Activated naive CD4-positive, alpha-beta T cell treated with anti-CD3 and anti-CD28 coated beads, Interleukin-2, amount 10 ng/mL, durations not matched to agents 7 days and 5 days (primary cell): ENCODE results near the gene LPIN1.
"Not testable (repeated sequence)": the region's sequence is repeated elsewhere in the genome, so short reads cannot be mapped to it uniquely, and the experiment has no call there.

Source experiments
- CTCF ChIA-PET: fragments of 350-600 bp; sonication (Branson Sonifier 250); formaldehyde crosslinking; loops from one replicate; lab custom pipeline; 2021; ENCODE audit warnings: antibody characterized with exemption; lab: Charles Lee
- DNase-seq: peaks from one replicate; pipeline ENCODE4 v3.0.0-alpha.2; 2020
- H3K27ac Mint-ChIP-seq: one replicate; pipeline ENCODE4 v1.8.0; 2021; ENCODE audit warnings: mild to moderate bottlenecking, moderate library complexity, mixed read lengths
- H3K27me3 Mint-ChIP-seq: one replicate; pipeline ENCODE4 v1.8.0; 2021; ENCODE audit warnings: mild to moderate bottlenecking, mixed read lengths
- H3K36me3 Mint-ChIP-seq: one replicate; pipeline ENCODE4 v1.8.0; 2021; ENCODE audit warnings: mixed read lengths
- H3K4me1 Mint-ChIP-seq: one replicate; pipeline ENCODE4 v1.8.0; 2021; ENCODE audit warnings: mixed read lengths
- H3K4me3 Mint-ChIP-seq: one replicate; pipeline ENCODE4 v1.8.0; 2021; ENCODE audit warnings: mild to moderate bottlenecking, moderate library complexity, mixed read lengths
- H3K9me3 Mint-ChIP-seq: one replicate; pipeline ENCODE4 v1.8.0; 2021; ENCODE audit warnings: mixed read lengths

LPIN1 gene

GRCh38 chr2:11829324-11829946, 83.0 kb downstream of the LPIN1 start:
- peaks cover 7% of the 10 kb centered on the region for H3K9me3 Mint-ChIP-seq
- peaks cover 63% of the 10 kb centered on the region for H3K4me1 Mint-ChIP-seq
- peaks cover 37% of the 10 kb centered on the region for H3K36me3 Mint-ChIP-seq
- peak overlapping the region; percentile 89 for H3K27ac Mint-ChIP-seq
- peak overlapping the region; percentile 74 for H3K4me3 Mint-ChIP-seq
- CTCF ChIA-PET: interaction anchor here (0.6 to 2.7 kb wide), 12 partner anchors 79 to 1178 kb away, joined by 3 to 11 read pairs (median 3); no protein-coding TSS in a partner anchor
- H3K27me3 Mint-ChIP-seq: peaks cover 25% of the 10 kb centered on the region
- peak; percentile 81 for DNase-seq

DNA sequence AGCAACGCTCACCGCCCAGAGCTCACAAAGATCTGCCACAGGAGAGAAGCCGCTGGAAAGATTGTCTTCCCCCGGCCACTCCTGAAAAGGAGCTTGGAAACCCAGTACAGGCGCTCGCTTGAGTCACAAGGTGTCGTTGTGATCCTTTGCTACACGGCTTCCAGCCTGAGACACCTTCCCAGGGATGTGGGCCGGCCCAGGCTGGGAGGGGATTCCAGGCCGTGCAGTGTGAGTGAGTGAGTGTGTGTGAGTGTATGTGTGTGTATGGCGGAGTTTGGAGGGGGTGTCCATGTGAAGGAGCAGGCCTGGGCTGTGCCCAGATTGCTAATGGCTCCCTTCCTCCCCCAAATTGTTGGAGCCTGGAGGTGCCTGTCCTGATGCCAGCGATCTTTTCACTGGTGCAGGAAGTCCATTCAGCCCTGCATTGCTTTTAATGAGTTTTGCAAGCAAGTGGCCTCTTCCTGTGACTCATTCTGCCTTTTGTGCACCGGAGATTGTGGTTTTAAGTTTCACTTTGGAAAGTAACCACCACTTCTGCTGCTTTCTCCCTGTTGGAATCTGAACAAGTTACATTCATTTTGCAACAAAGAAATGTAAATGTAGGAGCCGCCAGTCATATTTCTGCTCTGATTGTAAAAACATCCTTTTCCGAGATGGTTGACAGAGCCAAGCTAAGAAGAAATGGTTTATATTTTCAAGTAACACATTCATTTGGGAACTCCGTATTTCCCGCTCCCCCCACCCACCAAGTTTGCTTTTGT, 83.7 kb downstream of the LPIN1 start:
- peaks cover 31% of the 10 kb centered on the region for H3K36me3 Mint-ChIP-seq
- peak overlapping the region; percentile 74 for H3K4me3 Mint-ChIP-seq
- H3K4me1 Mint-ChIP-seq: peaks cover 63% of the 10 kb centered on the region
- CTCF ChIA-PET: interaction anchor here (0.6 to 2.7 kb wide), 8 partner anchors 79 to 1177 kb away, joined by 3 to 11 read pairs (median 3); no protein-coding TSS in a partner anchor
- peaks cover 14% of the 10 kb centered on the region for H3K9me3 Mint-ChIP-seq
- H3K27ac Mint-ChIP-seq: peak overlapping the region; percentile 89
- peak; percentile 69 for DNase-seq
- H3K27me3 Mint-ChIP-seq: peaks cover 31% of the 10 kb centered on the region

DNA sequence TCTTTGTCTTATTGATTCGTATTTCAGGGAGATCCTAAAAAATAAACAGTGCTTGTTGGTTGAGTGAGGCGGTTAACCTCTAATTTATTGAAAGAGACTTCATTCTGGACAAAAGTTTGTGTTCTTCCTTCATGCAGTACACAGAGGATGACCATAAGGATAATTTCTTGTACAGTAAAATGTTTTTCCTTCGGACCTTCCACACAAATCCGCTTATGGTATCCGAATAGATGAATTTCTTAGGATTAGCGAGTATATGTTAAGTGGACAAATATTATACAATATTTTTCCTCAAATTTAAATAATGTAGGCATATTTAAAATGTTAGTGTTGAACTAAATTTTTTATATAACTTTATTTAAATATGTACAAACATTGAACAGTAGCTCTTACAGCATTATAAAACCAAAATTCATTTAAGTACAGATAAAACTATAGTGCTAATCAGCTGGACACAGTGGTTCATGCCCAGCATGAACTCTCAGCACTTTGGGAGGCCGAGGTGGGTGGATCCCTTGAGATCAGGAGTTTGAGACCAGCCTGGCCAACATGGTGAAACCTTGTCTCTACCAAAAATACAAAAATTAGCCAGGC, 84.4 kb downstream of the LPIN1 start:
- Mint-ChIP-seq H3K4me1 (peaks cover 63% of the 10 kb centered on the region), H3K27ac (peak overlapping the region; percentile 89), H3K27me3 (peaks cover 36% of the 10 kb centered on the region), H3K9me3 (peaks cover 14% of the 10 kb centered on the region), H3K4me3 (peak overlapping the region; percentile 74), H3K36me3 (peaks cover 28% of the 10 kb centered on the region)
- CTCF ChIA-PET: interaction anchor here (1.0 kb wide), 1 partner anchor 849 kb away, joined by 3 read pairs; no protein-coding TSS in a partner anchor
- DNase-seq: no peak

DNA sequence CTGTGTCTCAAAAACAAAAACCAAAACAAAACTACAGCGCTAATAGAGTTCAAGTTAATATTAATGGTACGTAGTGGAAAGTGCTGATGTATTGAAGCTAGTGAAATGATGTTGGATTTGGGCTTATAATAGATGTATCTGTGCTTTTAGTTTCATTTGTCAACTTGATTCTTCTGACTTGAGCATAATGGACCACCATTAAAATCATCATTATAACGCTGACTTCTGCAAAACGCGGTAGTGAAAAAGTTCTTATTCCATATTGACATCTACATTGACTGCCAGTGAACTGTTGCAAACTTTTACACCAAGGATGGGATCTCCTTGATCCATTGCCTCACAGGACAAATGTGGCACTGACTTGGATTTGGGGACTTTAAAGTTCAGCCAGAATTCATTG, 85.0 kb downstream of the LPIN1 start:
- H3K27me3 Mint-ChIP-seq: peaks cover 39% of the 10 kb centered on the region
- H3K36me3 Mint-ChIP-seq: peaks cover 26% of the 10 kb centered on the region
- peak overlapping the region; percentile 80 for H3K27ac Mint-ChIP-seq
- CTCF ChIA-PET: no interaction called here
- DNase-seq: no peak
- H3K9me3 Mint-ChIP-seq: peaks cover 14% of the 10 kb centered on the region
- H3K4me3 Mint-ChIP-seq: no peak overlapping the region
- peaks cover 63% of the 10 kb centered on the region for H3K4me1 Mint-ChIP-seq

DNA sequence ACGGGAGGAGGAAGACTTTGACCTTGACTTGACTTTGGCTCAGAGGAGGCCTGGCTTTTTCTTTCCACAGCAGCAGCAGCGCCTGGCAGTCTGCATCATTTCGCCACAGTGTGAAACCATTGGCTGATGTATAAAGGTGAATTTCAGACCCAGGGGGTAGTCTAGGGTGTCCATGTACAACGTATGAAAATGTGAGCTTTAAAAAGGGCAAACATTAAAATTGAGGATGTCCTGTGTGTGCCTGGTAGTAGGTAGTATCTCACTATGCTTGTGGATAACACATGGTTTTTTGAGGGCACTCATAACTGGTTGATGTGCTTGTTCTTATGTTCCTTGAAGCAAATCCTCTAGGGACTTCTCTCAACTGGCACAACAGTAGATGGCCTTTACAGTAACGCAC, 86.1 kb downstream of the LPIN1 start:
- H3K4me3 Mint-ChIP-seq: no peak overlapping the region
- H3K4me1 Mint-ChIP-seq: peaks cover 55% of the 10 kb centered on the region
- DNase-seq: no peak
- peaks cover 49% of the 10 kb centered on the region for H3K27me3 Mint-ChIP-seq
- peaks cover 15% of the 10 kb centered on the region for H3K36me3 Mint-ChIP-seq
- H3K9me3 Mint-ChIP-seq: peaks cover 14% of the 10 kb centered on the region
- CTCF ChIA-PET: no interaction called here
- H3K27ac Mint-ChIP-seq: no peak overlapping the region

GRCh38 chr2:11833601-11834000, 87.2 kb downstream of the LPIN1 start:
- H3K9me3 Mint-ChIP-seq: peaks cover 14% of the 10 kb centered on the region
- H3K36me3 Mint-ChIP-seq: peaks cover 12% of the 10 kb centered on the region
- peaks cover 50% of the 10 kb centered on the region for H3K4me1 Mint-ChIP-seq
- CTCF ChIA-PET: no interaction called here
- no peak overlapping the region for H3K27ac Mint-ChIP-seq
- no peak for DNase-seq
- no peak overlapping the region for H3K4me3 Mint-ChIP-seq
- H3K27me3 Mint-ChIP-seq: peaks cover 56% of the 10 kb centered on the region

- Mint-ChIP-seq H3K4me3 (no peak overlapping the region), H3K27me3 (peaks cover 68% of the 10 kb centered on the region), H3K9me3 (peaks cover 14% of the 10 kb centered on the region), H3K27ac (no peak overlapping the region), H3K36me3 (peaks cover 12% of the 10 kb centered on the region), H3K4me1 (peaks cover 32% of the 10 kb centered on the region)
- CTCF ChIA-PET: no interaction called here
- DNase-seq: no peak
These were observed 89.0 kb downstream of the LPIN1 start for GRCh38 chr2:11835403-11835802.

DNA sequence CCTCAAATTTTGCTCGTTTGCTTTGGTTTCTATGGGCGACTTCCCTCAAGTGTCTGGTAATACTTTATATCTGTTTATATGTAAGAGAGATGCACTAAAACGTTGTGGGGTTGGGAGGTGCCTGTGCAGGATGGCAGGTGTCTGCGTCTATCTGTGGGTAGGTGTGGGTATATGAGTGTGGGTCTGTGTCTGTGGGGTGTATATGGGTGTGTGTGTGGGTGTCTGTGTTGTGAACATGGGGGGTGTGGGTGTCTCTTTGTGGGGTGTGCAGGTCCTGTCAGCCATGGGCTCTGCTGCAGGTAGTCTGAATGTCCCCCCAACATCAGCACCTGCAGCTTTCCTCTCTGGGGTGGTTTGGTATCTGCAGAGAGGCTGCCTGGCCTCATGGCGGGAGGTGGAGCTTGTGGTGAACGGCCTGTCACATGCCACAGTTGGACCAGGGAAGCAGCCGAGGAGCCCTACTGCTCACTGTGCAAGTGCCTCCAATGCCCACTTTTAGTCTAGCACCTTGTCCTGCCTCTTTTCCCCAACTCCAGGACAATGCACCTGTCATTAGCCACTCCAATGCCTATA, 90.3 kb downstream of the LPIN1 start:
- no peak overlapping the region for H3K27ac Mint-ChIP-seq
- H3K9me3 Mint-ChIP-seq: peaks cover 14% of the 10 kb centered on the region
- H3K4me3 Mint-ChIP-seq: no peak overlapping the region
- peaks cover 19% of the 10 kb centered on the region for H3K4me1 Mint-ChIP-seq
- no peak for DNase-seq
- peaks cover 66% of the 10 kb centered on the region for H3K27me3 Mint-ChIP-seq
- CTCF ChIA-PET: no interaction called here
- peaks cover 10% of the 10 kb centered on the region for H3K36me3 Mint-ChIP-seq

DNA sequence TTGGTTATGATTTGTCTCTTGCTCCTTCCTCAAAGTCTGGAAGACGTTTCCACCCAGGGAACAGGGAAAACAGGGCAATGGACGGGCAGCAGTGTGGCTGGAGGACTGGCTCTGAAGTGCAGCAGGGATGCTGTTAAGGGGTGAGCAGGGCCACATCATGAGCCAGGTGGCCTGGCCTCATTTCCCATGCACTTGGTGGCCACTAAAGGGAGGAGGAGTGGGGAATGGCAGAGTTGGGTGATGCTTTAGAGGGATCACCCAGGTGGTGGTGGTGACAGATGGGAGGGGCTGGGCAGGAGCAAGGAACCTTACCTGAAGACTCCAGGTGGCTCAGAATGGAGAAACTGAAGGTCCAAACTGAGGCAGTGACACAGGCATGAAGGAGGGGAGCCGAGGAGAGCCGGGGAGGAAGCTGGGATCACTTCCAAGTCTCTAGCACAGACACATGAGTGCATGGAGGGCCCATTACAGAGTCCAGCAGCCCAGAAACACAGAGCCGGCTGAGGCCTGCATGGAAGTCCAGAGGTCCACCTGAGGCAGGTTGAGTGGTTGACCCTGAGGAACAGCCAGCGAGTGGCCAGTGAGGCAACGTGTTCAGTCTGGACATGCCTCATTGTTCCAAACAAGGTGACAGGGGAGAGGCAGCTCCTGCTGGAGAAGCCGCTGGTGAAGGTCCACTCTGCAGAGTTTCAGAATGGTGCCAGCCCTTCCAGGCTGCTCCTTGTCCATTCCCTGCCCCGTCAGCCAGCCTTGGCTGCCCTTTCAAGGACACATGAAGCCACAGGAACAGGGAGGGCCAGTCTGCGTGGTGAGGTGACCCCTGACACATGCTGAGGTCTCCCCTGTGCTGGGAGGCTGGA, 91.7 kb downstream of the LPIN1 start:
- no peak for DNase-seq
- Mint-ChIP-seq H3K4me3 (no peak overlapping the region), H3K4me1 (peaks cover 10% of the 10 kb centered on the region), H3K9me3 (peaks cover 14% of the 10 kb centered on the region), H3K36me3 (peaks cover 7% of the 10 kb centered on the region), H3K27ac (no peak overlapping the region), H3K27me3 (peaks cover 57% of the 10 kb centered on the region)
- CTCF ChIA-PET: no interaction called here

DNA sequence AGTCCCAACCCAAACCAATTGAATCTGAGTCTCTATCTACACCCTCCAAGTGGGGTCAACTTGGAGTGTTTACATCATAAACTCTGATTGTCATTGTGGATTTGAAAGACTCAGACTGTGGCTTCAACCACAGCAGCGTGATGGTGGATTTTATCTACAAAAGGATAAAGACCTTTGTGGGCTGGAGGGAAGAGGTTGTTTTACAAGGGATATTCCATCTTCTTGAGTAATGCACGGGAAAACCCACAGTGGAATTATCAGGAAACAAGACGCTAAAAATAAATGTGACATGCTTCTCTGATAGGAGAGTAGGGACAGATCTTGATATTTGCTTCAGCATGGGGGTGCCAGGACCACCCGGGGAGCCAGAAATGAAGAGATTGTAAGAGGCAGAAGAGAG, 93.5 kb downstream of the LPIN1 start:
- CTCF ChIA-PET: no interaction called here
- Mint-ChIP-seq H3K4me1 (no peaks in the 10 kb centered on the region), H3K36me3 (no peaks in the 10 kb centered on the region), H3K4me3 (no peak overlapping the region), H3K27me3 (peaks cover 40% of the 10 kb centered on the region), H3K9me3 (peaks cover 2% of the 10 kb centered on the region), H3K27ac (no peak overlapping the region)
- DNase-seq: no peak

GRCh38 chr2:11842336-11842735, 95.9 kb downstream of the LPIN1 start:
- Mint-ChIP-seq H3K27me3 (peaks cover 21% of the 10 kb centered on the region), H3K27ac (no peak overlapping the region), H3K4me1 (no peaks in the 10 kb centered on the region), H3K9me3 (peaks cover 1% of the 10 kb centered on the region), H3K36me3 (no peaks in the 10 kb centered on the region), H3K4me3 (no peak overlapping the region)
- DNase-seq: no peak
- CTCF ChIA-PET: no interaction called here

DNA sequence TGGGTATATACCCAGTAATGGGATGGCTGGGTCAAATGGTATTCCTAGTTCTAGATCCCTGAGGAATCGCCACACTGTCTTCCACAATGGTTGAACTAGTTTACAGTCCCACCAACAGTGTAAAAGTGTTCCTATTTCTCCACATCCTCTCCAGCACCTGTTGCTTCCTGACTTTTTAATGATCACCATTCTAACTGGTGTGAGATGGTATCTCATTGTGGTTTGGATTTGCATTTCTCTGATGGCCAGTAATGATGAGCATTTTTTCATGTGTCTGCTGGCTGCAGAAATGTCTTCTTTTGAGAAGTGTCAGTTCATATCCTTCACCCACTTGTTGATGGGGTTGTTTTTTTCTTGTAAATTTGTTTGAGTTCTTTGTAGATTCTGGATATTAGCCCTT, 98.4 kb downstream of the LPIN1 start:
- DNase-seq, H3K27ac Mint-ChIP-seq, H3K36me3 Mint-ChIP-seq, H3K4me1 Mint-ChIP-seq, CTCF ChIA-PET, H3K27me3 Mint-ChIP-seq, H3K4me3 Mint-ChIP-seq: not testable (repeated sequence)
- peaks cover 14% of the 10 kb centered on the region for H3K9me3 Mint-ChIP-seq

GRCh38 chr2:11847935-11848334, 101.5 kb downstream of the LPIN1 start:
- H3K27me3 Mint-ChIP-seq, H3K4me1 Mint-ChIP-seq, H3K36me3 Mint-ChIP-seq, H3K27ac Mint-ChIP-seq, H3K4me3 Mint-ChIP-seq, CTCF ChIA-PET, DNase-seq: not testable (repeated sequence)
- H3K9me3 Mint-ChIP-seq: peaks cover 15% of the 10 kb centered on the region
